Activated T-cell treated with anti-CD3 and anti-CD28 coated beads, Interleukin-2, amount 50 U/mL, for 24 hours (primary cell): ENCODE results near the gene CD3E.
"Not testable (repeated sequence)": the region's sequence is repeated elsewhere in the genome, so short reads cannot be mapped to it uniquely, and the experiment has no call there.

Experiments used
- DNase-seq: peaks from one replicate; pipeline ENCODE4 v3.0.0-alpha.2; 2020
- H3K27ac Mint-ChIP-seq: 2 replicates; pipeline ENCODE4 v1.8.0; 2020; ENCODE audit warnings: mild to moderate bottlenecking, mixed read lengths
- H3K27me3 Mint-ChIP-seq: 2 replicates; pipeline ENCODE4 v1.8.0; 2020; ENCODE audit warnings: mixed read lengths
- H3K36me3 Mint-ChIP-seq: 2 replicates; pipeline ENCODE4 v1.8.0; 2020; ENCODE audit warnings: low read depth, mixed read lengths
- H3K4me1 Mint-ChIP-seq: 2 replicates; pipeline ENCODE4 v1.8.0; 2020; ENCODE audit warnings: low read depth, mixed read lengths
- H3K4me3 Mint-ChIP-seq: 2 replicates; pipeline ENCODE4 v1.8.0; 2020; ENCODE audit warnings: mild to moderate bottlenecking, moderate library complexity, mixed read lengths
- H3K9me3 Mint-ChIP-seq: 2 replicates; pipeline ENCODE4 v1.8.0; 2020; ENCODE audit warnings: mixed read lengths

Gene CD3E

GRCh38 chr11:118306556-118306955 is 2.0 kb downstream of the CD3E start:
- Mint-ChIP-seq H3K27ac (peak overlapping the region; percentile 99), H3K27me3 (no peaks in the 10 kb centered on the region), H3K9me3 (no peaks in the 10 kb centered on the region), H3K36me3 (peaks cover 68% of the 10 kb centered on the region), H3K4me3 (peak overlapping the region; percentile 99), H3K4me1 (peaks cover 83% of the 10 kb centered on the region)
- DNase-seq: peak; percentile 62

GRCh38 chr11:118308995-118309528 is 4.5 kb downstream of the CD3E start:
- peak overlapping the region; percentile 99 for H3K27ac Mint-ChIP-seq
- H3K4me3 Mint-ChIP-seq: peak overlapping the region; percentile 99
- H3K4me1 Mint-ChIP-seq: peaks cover 84% of the 10 kb centered on the region
- H3K36me3 Mint-ChIP-seq: peaks cover 93% of the 10 kb centered on the region
- H3K9me3 Mint-ChIP-seq, H3K27me3 Mint-ChIP-seq: not testable (repeated sequence)
- DNase-seq: peak; percentile 57

- H3K4me1 Mint-ChIP-seq: peaks cover 89% of the 10 kb centered on the region
- peak overlapping the region; percentile 11 for H3K4me3 Mint-ChIP-seq
- no peak for DNase-seq
- H3K36me3 Mint-ChIP-seq: peaks cover 95% of the 10 kb centered on the region
- peak overlapping the region; percentile 90 for H3K27ac Mint-ChIP-seq
- no peaks in the 10 kb centered on the region for H3K27me3 Mint-ChIP-seq
- no peaks in the 10 kb centered on the region for H3K9me3 Mint-ChIP-seq
Observed at GRCh38 chr11:118310271-118310670, 5.7 kb downstream of the CD3E start.

- H3K27ac Mint-ChIP-seq: peak overlapping the region; percentile 83
- H3K4me3 Mint-ChIP-seq: no peak overlapping the region
- H3K4me1 Mint-ChIP-seq: peaks cover 93% of the 10 kb centered on the region
- H3K9me3 Mint-ChIP-seq: no peaks in the 10 kb centered on the region
- no peak for DNase-seq
- no peaks in the 10 kb centered on the region for H3K27me3 Mint-ChIP-seq
- peaks cover 94% of the 10 kb centered on the region for H3K36me3 Mint-ChIP-seq
Observed at GRCh38 chr11:118310781-118311485, 6.4 kb downstream of the CD3E start.

GRCh38 chr11:118311518-118311917 is 7.0 kb downstream of the CD3E start:
- H3K27me3 Mint-ChIP-seq: no peaks in the 10 kb centered on the region
- peak overlapping the region; percentile 83 for H3K27ac Mint-ChIP-seq
- no peaks in the 10 kb centered on the region for H3K9me3 Mint-ChIP-seq
- no peak for DNase-seq
- H3K4me1 Mint-ChIP-seq: peaks cover 95% of the 10 kb centered on the region
- H3K36me3 Mint-ChIP-seq: peaks cover 96% of the 10 kb centered on the region
- no peak overlapping the region for H3K4me3 Mint-ChIP-seq

GRCh38 chr11:118312328-118312727 is 7.8 kb downstream of the CD3E start:
- Mint-ChIP-seq H3K27me3 (no peaks in the 10 kb centered on the region), H3K36me3 (peaks cover 94% of the 10 kb centered on the region), H3K9me3 (no peaks in the 10 kb centered on the region), H3K4me1 (peaks cover 95% of the 10 kb centered on the region), H3K4me3 (no peak overlapping the region), H3K27ac (peak overlapping the region; percentile 83)
- no peak for DNase-seq

- no peak for DNase-seq
- Mint-ChIP-seq H3K27me3 (no peaks in the 10 kb centered on the region), H3K27ac (peak overlapping the region; percentile 78), H3K36me3 (peaks cover 89% of the 10 kb centered on the region), H3K9me3 (no peaks in the 10 kb centered on the region), H3K4me3 (no peak overlapping the region), H3K4me1 (peaks cover 91% of the 10 kb centered on the region)
Observed at GRCh38 chr11:118313242-118313641, 8.7 kb downstream of the CD3E start.

- Mint-ChIP-seq H3K27ac (peak overlapping the region; percentile 92), H3K27me3 (no peaks in the 10 kb centered on the region), H3K9me3 (no peaks in the 10 kb centered on the region), H3K36me3 (peaks cover 73% of the 10 kb centered on the region), H3K4me1 (peaks cover 92% of the 10 kb centered on the region), H3K4me3 (peak overlapping the region; percentile 49)
- DNase-seq: no peak
Observed at GRCh38 chr11:118314988-118315411, 10.5 kb downstream of the CD3E start.

- Mint-ChIP-seq H3K4me3 (no peak overlapping the region), H3K27me3 (no peaks in the 10 kb centered on the region), H3K27ac (peak overlapping the region; percentile 14), H3K9me3 (no peaks in the 10 kb centered on the region), H3K4me1 (peaks cover 84% of the 10 kb centered on the region), H3K36me3 (peaks cover 46% of the 10 kb centered on the region)
- DNase-seq: no peak
Observed at GRCh38 chr11:118318124-118318523, 13.6 kb downstream of the CD3E start.

GRCh38 chr11:118318581-118319336 is 14.2 kb downstream of the CD3E start:
- Mint-ChIP-seq H3K4me1 (peaks cover 81% of the 10 kb centered on the region), H3K36me3 (peaks cover 40% of the 10 kb centered on the region), H3K27ac (peak overlapping the region; percentile 45), H3K9me3 (no peaks in the 10 kb centered on the region), H3K4me3 (no peak overlapping the region), H3K27me3 (no peaks in the 10 kb centered on the region)
- DNase-seq: no peak

GRCh38 chr11:118319337-118319707 is 14.8 kb downstream of the CD3E start:
- Mint-ChIP-seq H3K36me3 (peaks cover 34% of the 10 kb centered on the region), H3K27me3 (no peaks in the 10 kb centered on the region), H3K4me1 (peaks cover 78% of the 10 kb centered on the region), H3K4me3 (no peak overlapping the region), H3K9me3 (no peaks in the 10 kb centered on the region), H3K27ac (peak overlapping the region; percentile 51)
- no peak for DNase-seq

- Mint-ChIP-seq H3K36me3 (peaks cover 24% of the 10 kb centered on the region), H3K4me1 (peaks cover 69% of the 10 kb centered on the region), H3K27me3 (no peaks in the 10 kb centered on the region)
Observed at GRCh38 chr11:118320515-118320914, 16.0 kb downstream of the CD3E start.

GRCh38 chr11:118321386-118322082 is 17.0 kb downstream of the CD3E start:
- H3K27ac Mint-ChIP-seq: peak overlapping the region; percentile 2
- no peak for DNase-seq
- no peak overlapping the region for H3K4me3 Mint-ChIP-seq
- H3K36me3 Mint-ChIP-seq: peaks cover 14% of the 10 kb centered on the region
- H3K27me3 Mint-ChIP-seq: no peaks in the 10 kb centered on the region
- H3K4me1 Mint-ChIP-seq: peaks cover 60% of the 10 kb centered on the region
- no peaks in the 10 kb centered on the region for H3K9me3 Mint-ChIP-seq

More at GRCh38 chr11:118320515-118320914, 16.0 kb downstream of the CD3E start:
- DNase-seq: no peak
- Mint-ChIP-seq H3K27ac (no peak overlapping the region), H3K9me3 (no peaks in the 10 kb centered on the region), H3K4me3 (no peak overlapping the region)

GRCh38 chr11:118322721-118323120 is 18.2 kb downstream of the CD3E start:
- Mint-ChIP-seq H3K4me1 (peaks cover 52% of the 10 kb centered on the region), H3K27ac (no peak overlapping the region), H3K36me3 (peaks cover 7% of the 10 kb centered on the region), H3K9me3 (no peaks in the 10 kb centered on the region), H3K27me3 (no peaks in the 10 kb centered on the region), H3K4me3 (no peak overlapping the region)
- no peak for DNase-seq
